Adipocyte (in vitro differentiated cells): Measurements from ENCODE around the gene MBLAC1.

ENCODE experiments used
- DNase-seq: peaks from one replicate; pipeline ENCODE4 v3.0.0-alpha.2; 2015; ENCODE audit warnings: low read depth
- H3K27me3 ChIP-seq: replicated peaks from 2 replicates; pipeline ENCODE4 v1.7.0; 2013; ENCODE audit warnings: mild to moderate bottlenecking, low read length, moderate library complexity; ENCODE audit not compliant: control insufficient read depth, insufficient read depth
- H3K36me3 ChIP-seq: 2 replicates; pipeline ENCODE4 v1.7.0; 2013; ENCODE audit warnings: low read length, mild to moderate bottlenecking, moderate library complexity; ENCODE audit not compliant: control insufficient read depth, insufficient read depth, severe bottlenecking
- H3K4me1 ChIP-seq: 2 replicates; pipeline ENCODE4 v1.7.0; 2013; ENCODE audit warnings: mild to moderate bottlenecking, low read length, moderate library complexity; ENCODE audit not compliant: control insufficient read depth, insufficient read depth
- H3K4me3 ChIP-seq: 2 replicates; pipeline ENCODE4 v1.7.0; 2013; ENCODE audit warnings: mild to moderate bottlenecking, low read length, moderate library complexity
- H3K9ac ChIP-seq: 2 replicates; pipeline ENCODE4 v1.7.0; 2013; ENCODE audit warnings: mild to moderate bottlenecking, low read length, moderate library complexity
- H3K9me3 ChIP-seq: 2 replicates; pipeline ENCODE4 v1.7.0; 2013; ENCODE audit warnings: mild to moderate bottlenecking, low read length, moderate library complexity; ENCODE audit not compliant: control insufficient read depth

Gene MBLAC1

DNA sequence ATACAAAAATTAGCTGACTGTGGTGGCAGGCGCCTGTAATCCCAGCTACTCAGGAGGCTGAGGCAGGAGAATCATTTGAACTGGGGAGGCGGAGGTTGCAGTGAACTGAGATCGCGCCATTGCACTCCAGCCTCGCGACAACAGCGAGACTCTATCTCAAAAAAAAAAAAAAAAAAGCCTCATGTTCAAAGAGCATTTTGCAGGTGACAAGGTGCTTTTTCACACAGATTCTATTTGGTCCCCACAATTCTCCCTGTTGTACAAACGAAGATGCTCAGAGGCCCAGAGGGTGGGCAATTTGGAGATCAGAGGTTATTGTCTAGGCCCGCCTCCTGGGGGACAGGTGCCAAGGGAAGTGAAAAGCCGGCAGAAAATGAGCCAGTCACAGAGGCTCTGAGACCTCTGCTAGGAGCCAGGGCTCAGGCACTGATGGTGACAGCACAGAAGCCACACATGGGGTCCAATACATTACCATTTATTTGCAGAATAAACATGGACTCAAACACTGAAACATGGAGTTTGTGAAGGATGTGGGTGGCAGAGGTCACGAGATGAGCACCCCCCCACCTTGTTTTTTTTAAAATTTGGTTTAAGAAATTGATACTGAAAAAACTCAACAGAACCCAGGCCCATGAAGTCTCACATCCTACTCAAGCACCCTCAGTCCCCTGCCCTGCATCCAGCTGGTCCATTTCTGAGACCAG is 42.5 kb downstream of the MBLAC1 start:
- Histone ChIP-seq H3K27me3 (peaks cover 11% of the 10 kb centered on the region), H3K9me3 (no peaks in the 10 kb centered on the region), H3K9ac (no peak overlapping the region), H3K36me3 (no peaks in the 10 kb centered on the region), H3K4me1 (peaks cover 9% of the 10 kb centered on the region), H3K4me3 (no peak overlapping the region)
- no peak for DNase-seq

DNA sequence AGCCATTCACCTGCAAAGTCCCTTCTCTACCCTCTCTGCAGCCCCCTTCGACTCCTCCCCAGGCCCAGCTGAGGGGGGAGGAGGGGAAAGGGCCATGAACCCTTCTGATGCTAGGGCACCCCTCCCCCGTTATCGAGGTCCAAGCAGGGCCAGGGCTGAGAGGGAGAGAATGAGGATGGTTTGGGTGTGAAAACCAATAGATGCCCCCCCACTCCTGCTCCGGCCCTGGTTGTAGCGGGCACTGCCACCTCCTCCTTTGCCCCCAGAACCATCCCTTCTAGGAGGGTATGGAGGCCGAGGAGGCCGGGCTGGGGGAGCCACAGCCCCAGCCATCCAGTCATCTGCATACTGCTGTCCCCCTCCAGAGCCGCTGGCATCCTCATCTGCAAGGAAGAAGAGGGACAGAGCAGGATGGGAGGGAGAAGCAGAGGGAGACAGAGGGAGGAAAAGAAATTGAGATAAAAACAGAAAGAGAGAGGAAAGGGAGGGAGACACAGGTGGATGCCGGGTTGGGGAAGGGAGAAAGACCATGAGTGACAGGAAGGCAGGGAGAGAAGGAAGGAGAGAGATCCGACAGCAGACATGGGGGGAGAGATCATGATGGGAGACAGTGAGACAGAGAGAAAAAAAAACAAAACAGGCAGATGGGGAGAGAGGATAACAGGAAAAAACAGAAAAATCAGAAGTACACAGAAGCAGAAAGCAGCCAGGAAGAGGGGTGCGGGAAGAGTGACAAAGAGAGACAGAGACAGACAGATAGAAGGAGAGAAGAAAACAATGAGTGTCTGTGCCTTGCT is 43.5 kb downstream of the MBLAC1 start:
- Histone ChIP-seq H3K36me3 (no peaks in the 10 kb centered on the region), H3K27me3 (peaks cover 19% of the 10 kb centered on the region), H3K9me3 (no peaks in the 10 kb centered on the region), H3K9ac (no peak overlapping the region), H3K4me1 (peaks cover 9% of the 10 kb centered on the region), H3K4me3 (no peak overlapping the region)
- no peak for DNase-seq

DNA sequence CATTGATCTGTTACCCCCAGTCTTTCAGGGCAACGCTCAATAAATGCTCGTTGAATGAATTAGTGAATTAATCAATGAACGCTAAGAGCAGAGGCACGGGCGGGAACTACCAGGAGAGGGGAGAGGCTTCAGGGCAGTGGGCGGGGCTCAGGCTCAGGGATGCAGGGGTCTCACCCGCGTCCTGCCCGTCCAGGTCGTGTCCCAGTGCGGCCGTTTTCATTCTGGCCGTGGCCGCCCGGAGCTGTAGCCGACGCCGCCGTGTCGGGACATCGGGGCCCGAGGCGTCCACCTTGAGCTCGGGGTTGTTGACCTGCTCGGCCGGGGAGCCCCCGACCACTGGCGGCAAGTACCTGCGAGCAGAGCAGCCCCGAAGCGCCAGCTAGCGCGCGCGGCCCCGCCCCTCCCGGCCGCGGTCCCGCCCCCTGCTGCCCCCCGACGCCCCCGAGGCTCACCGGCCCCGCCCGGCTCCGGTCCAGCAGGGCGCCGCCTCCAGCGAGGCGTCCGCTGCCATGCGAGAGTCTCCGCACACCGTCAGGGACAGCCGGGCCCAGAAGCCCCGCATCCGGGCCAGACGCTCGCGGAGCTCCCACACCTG is 44.4 kb downstream of the MBLAC1 start:
- no peak for DNase-seq
- H3K4me3 ChIP-seq, result no peak overlapping the region

DNA sequence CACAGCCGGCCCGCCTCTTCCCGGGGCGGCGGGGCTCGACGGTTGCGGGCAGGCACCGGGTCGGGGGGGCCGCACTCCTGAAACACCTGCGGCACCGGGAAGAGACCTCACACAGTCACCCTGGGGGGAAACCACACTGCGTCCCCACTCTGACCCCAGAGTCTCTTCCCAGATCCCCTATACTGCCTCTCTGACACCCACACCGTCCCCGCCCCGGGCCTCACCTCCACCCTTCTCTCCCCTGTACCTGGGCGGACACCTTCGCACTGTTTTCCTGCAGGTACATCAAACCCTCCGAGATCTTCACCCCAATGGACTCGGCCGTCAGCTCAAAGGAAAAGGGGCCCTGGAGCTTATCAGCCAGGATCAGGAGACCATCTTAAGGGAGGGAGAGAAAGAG is 45.1 kb downstream of the MBLAC1 start:
- H3K27me3 ChIP-seq, result peaks cover 25% of the 10 kb centered on the region
- H3K9ac ChIP-seq, result no peak overlapping the region
- peaks cover 9% of the 10 kb centered on the region for H3K4me1 ChIP-seq
- no peak for DNase-seq
- H3K4me3 ChIP-seq, result no peak overlapping the region
- no peaks in the 10 kb centered on the region for H3K36me3 ChIP-seq
- no peaks in the 10 kb centered on the region for H3K9me3 ChIP-seq

More for the DNA sequence above, 44.4 kb downstream of the MBLAC1 start:
- Histone ChIP-seq H3K9ac (no peak overlapping the region), H3K4me1 (peaks cover 9% of the 10 kb centered on the region), H3K9me3 (no peaks in the 10 kb centered on the region), H3K36me3 (no peaks in the 10 kb centered on the region), H3K27me3 (peaks cover 21% of the 10 kb centered on the region)

DNA sequence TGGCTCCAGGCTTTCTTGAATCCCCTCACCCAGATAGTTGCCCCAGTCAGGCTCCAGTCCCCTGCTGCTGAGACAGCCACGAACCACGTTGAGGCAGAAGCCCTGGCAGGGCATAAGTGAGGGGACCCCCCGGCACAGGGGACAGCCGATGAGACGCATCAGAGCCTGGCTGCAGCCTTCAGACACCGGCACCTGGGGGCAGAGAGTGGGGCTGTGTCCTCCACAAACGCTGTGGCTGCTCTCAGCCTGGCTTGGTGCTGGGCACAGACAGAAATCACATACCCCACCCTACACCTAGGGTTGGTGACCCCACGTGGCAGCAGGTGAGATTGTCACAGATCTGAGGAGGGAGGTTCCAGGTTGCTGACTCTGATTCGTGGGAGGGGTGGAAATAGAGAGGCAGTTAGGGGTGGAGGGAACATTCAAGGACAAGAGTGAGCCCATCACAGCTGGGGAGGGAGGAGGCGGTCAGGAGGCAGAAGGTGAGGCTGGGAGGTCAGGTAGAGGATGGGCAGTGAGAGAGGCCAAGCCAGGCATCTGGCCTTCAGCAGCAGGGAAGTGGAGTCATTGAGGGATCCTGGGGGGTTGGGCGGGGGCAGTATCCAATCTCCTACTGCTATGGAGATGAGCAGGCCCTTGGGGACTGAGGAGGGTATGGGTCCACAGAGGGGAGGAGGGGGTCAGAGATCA is 47.2 kb downstream of the MBLAC1 start:
- Histone ChIP-seq H3K27me3 (peaks cover 20% of the 10 kb centered on the region), H3K36me3 (no peaks in the 10 kb centered on the region), H3K4me1 (no peaks in the 10 kb centered on the region), H3K9ac (no peak overlapping the region), H3K4me3 (no peak overlapping the region), H3K9me3 (no peaks in the 10 kb centered on the region)
- no peak for DNase-seq

DNA sequence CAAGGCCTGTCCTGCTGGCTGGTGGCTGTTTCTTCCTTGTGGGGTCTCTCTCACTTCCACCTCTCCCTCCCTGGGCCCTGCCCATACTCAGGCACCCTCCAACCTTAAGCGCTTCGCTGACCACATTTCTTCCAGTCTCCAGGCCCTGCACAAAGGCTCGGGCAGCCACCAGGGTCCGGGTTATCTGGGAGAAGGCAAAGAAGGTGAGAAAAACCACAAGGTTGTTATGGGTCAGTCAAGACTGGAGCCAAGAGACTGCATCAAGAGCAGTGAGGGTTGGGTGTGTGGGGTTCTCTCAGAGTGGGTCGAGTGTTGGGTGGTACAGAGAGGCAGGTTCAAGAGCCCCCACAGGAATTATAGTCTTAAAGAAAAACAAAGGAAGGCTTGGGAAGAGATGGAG is 47.8 kb downstream of the MBLAC1 start:
- H3K27me3 ChIP-seq, result peaks cover 20% of the 10 kb centered on the region
- H3K4me3 ChIP-seq, result no peak overlapping the region
- no peaks in the 10 kb centered on the region for H3K9me3 ChIP-seq
- H3K9ac ChIP-seq, result no peak overlapping the region
- H3K36me3 ChIP-seq, result no peaks in the 10 kb centered on the region
- no peaks in the 10 kb centered on the region for H3K4me1 ChIP-seq
- DNase-seq, result no peak

DNA sequence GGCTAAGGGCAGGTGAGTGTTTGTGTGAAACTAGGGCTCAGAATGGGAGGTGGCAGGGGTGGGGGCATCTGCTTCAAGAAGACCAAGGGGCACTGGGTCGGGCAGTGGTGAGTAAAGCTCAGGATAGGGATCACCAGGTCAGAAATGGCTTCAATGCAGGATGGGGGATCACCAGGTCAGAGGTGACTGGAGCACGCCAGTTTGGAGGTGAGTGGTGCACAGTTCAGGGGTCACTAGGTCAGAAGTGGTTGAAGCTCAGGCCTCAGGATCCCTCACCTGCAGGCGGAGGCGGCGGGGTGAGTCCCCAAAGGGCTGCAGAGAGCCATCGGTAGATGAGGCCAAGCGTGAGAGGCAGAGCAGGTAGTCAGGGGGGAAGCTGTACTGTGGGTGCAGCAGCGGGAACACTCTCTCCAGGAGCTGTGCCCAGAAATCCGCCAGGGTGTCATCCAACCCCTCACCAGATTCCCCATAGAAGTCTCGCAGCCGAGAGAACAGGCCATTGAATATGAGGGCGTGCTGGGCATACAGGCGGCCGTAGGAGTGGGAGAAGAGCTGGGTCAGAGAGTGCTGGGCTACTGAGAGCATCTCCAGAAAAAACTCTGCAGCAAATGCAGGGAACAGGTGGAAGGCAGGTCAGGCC is 48.6 kb downstream of the MBLAC1 start:
- Histone ChIP-seq H3K27me3 (peaks cover 20% of the 10 kb centered on the region), H3K9me3 (no peaks in the 10 kb centered on the region), H3K36me3 (no peaks in the 10 kb centered on the region)

DNA sequence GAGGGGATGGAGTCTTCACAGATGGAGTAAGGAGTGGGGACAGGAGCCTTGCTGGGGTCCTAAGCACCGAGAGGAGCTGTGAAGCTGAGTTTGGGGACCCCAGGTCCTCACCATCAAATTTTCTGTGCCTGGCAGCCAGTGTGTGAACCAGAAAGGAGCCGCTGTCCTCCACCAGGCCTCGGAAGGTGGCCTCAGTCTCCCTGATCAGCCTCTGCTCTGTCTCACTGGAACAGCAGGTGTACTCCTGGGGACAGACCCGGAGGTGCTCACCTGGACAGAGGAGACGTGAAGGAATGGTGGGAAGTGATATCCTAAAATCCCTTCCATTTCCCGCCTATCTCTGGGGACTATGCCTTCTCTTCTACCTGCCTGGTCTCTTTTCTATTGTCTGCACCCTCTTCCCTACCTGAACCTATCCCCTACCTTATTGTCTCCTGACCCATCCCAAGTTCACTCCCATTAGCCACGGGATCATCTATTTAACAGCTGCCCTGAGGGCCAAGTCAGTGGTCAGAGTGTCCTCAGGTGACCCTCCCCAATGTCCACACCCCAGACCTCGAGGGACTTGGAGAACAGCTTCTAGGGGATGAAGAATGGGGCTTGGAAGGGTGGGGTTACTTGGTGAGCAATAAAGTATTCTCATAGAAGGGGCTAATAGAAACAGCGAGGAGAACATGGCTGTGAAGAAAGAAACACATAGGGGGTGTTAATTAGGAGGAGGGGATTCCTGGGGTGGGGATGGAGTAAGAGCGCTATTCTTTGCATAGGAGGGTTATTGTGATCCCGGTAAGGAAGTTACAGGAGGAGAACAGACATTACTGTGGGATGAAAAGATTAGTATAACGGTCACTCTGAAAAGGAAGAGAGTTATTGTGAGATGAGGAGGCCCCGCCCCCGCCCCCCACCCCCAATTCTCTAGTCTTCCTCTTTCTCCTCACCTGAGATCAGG is 49.6 kb downstream of the MBLAC1 start:
- Histone ChIP-seq H3K9me3 (no peaks in the 10 kb centered on the region), H3K4me3 (peak overlapping the region; percentile 83), H3K9ac (peak overlapping the region; percentile 78), H3K36me3 (no peaks in the 10 kb centered on the region), H3K4me1 (no peaks in the 10 kb centered on the region), H3K27me3 (peaks cover 20% of the 10 kb centered on the region)
- DNase-seq, result no peak

More for the DNA sequence above, 48.6 kb downstream of the MBLAC1 start:
- H3K9ac ChIP-seq, result no peak overlapping the region
- DNase-seq, result no peak
- H3K4me3 ChIP-seq, result no peak overlapping the region
- no peaks in the 10 kb centered on the region for H3K4me1 ChIP-seq

DNA sequence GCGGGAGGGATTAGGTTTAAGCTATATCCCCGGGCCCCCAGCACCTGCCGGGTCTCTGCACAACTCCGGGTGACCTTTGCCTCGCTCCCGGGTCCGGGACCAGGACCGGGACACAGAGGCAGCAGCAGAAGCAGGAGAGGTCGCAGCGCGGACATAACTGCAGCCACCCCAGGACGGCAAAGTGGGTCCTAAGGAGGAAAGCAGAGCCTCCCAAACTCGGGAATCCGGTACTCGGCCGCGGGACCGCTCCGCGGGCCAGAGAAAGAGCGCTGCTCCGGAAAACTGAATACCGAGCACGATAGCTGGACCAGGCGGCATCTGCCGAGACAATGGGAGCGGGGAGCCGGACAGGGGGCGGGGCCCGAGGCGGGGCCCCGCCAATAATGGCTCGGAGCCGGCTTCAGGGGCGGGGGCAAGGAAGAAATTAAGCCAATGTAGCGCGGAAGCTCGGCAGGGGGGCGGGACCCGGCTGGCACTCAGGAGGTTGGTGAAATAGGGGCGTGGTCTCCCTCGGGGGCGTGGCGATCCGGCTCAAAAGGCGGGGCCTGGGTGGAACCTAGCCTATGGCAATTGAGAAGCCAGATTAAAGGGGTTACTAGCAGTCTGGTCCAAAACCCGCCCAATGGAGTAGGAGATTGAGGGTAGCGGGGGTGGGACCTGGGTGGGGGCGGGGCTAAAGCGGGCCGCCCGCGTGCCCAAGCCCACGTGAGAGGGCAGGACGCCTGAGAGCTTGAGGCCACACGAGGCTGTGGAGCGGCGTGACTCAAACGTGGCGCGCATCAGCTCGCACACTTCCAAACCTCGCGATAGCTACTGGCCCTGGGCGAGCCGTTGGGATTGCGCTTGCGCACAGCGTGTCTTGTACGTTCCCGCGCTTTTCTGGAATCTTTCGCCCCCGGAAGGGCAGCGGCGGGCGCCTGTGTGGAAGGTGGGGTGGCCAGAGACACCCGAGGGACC is 50.6 kb downstream of the MBLAC1 start, which contains the start of the genes GPC2 and STAG3:
TSS of gene GPC2 (minus strand) at position 337 of the 957 bp plus-strand sequence. CDS start at position 155, 182 bp downstream.
TSS of gene STAG3 (plus strand) at position 874 of the 957 bp plus-strand sequence. CDS start 2,639 bp downstream, outside the sequence.
- Histone ChIP-seq H3K4me1 (no peaks in the 10 kb centered on the region), H3K4me3 (peak within 1 kb of the TSS; percentile 83), H3K36me3 (no peaks in the 10 kb centered on the region), H3K9me3 (no peaks in the 10 kb centered on the region), H3K27me3 (peaks cover 17% of the 10 kb centered on the region), H3K9ac (peak within 1 kb of the TSS; percentile 78)
- DNase-seq, result peak; percentile 99
